Gastrocnemius medialis (tissue), 4 donors: ENCODE data around the gene PAK6. TPM values are rescaled to one million over a fixed set of nuclear protein-coding genes. Genes with fewer than 3 reads are reported as not detected.

Experiments
- ATAC-seq, 2 donors: fragments of 150-250 bp; one replicate each; pipeline ENCODE4 v1.9.1; 2016
- DNase-seq, 2 donors: peaks; one replicate each; pipeline ENCODE4 v3.0.0-alpha.2; 2019
- H3K27ac ChIP-seq, 4 donors: fragments of 200-600 bp; sonication (generic); 1 replicate in 1 of 4; 2 replicates in 3 of 4; pipeline ENCODE4 v1.5.1; 2016 to 2018; ENCODE audit warnings: mild to moderate bottlenecking in 2 of 4, moderate library complexity in 1 of 4
- H3K27me3 ChIP-seq, 3 donors: fragments of 200-600 bp; sonication (generic) in 2 of 3; 1 replicate in 1 of 3; 2 replicates in 2 of 3; pipeline versions ENCODE4 v1.5.1 to v1.6.0; 2016 to 2019; ENCODE audit warnings: mild to moderate bottlenecking in 1 of 3, moderate library complexity in 1 of 3
- H3K36me3 ChIP-seq, 2 donors: fragments of 200-600 bp; sonication (generic) in 1 of 2; one replicate each; pipeline ENCODE4 v1.5.1; 2017 to 2018
- H3K4me1 ChIP-seq, 2 donors: fragments of 200-600 bp; sonication (generic) in 1 of 2; one replicate each; pipeline ENCODE4 v1.5.1; 2016 to 2017; ENCODE audit warnings: mild to moderate bottlenecking in 2 of 2
- H3K4me3 ChIP-seq, 4 donors: fragments of 200-600 bp; sonication (generic) in 3 of 4; 1 replicate in 1 of 4; 2 replicates in 3 of 4; pipeline ENCODE4 v1.5.1; 2016 to 2019; ENCODE audit warnings: mild to moderate bottlenecking in 2 of 4
- H3K9me3 ChIP-seq, 3 donors: fragments of 200-600 bp; sonication (generic) in 2 of 3; 1 replicate in 1 of 3; 2 replicates in 2 of 3; pipeline ENCODE4 v1.5.1; 2016 to 2019
- CTCF ChIP-seq, 5 experiments: fragments of 450-650 bp in 3 of 5; fragments of 200-600 bp in 2 of 5; sonication (generic) in 2 of 5; IDR thresholded peaks in 4 of 5; conservative IDR thresholded peaks in 1 of 5; 1 replicate in 4 of 5; 2 replicates in 1 of 5; pipeline ENCODE4 v1.5.1; 2016 to 2019; ENCODE audit warnings: antibody characterized with exemption in 5 of 5, mild to moderate bottlenecking in 3 of 5, moderate library complexity in 3 of 5
- POLR2A ChIP-seq, 2 donors: fragments of 450-650 bp; IDR thresholded peaks; one replicate each; pipeline ENCODE4 v1.6.1; 2017; ENCODE audit warnings: antibody characterized with exemption in 2 of 2, mild to moderate bottlenecking in 2 of 2, moderate library complexity in 2 of 2
- in situ Hi-C, 4 donors: fragments of 200-750 bp; cut with MboI; loops; one replicate each; pipeline versions ENCODE4 v1.15.0 to v1.8.0; 2017; ENCODE audit warnings: low sequenced_read_pairs in 4 of 4
- intact Hi-C: fragments of 100-400 bp; cut with DNase I; formaldehyde crosslinking; loops from one replicate; pipeline ENCODE4 v1.15.1; 2023; ENCODE audit warnings: low total_unique reads
- total RNA-seq, 4 donors: library from RNA; depleted of rRNA; stranded (reverse); fragments of >200 nt; gene quantifications; one replicate each; pipeline versions ENCODE4 v1.1.0 to v1.2.3, GENCODE V29; 2016

PAK6 gene
- total RNA-seq, 4 donors from 2014 or later = 1.4 to 2.2 (median 1.5) TPM; not detected in 1

DNA sequence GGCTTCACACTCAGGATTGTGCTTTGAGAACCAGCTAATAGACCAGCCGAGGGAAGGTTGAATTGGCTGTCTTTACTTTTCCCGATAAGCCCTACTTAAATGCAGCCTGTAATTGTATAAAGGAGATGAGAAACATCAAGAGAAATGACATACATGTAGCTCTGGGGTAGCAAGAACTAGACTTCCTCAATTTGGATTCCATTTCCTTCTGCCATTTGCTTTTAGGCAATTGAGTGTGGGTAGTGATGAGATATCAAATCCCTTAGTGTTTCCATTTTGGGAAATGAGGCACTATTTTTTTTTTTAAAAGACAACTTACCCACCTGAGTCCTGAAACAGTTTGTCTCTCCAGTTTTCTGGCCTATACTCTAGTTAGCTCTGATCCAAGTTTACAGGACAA lies 86.8 kb downstream of the PAK6 start:
- H3K27me3 ChIP-seq = no peaks in the 10 kb centered on the region
- in situ Hi-C loops = no loop called here
- peaks cover 25 to 33% of the 10 kb centered on the region in 2 donors for H3K4me1 ChIP-seq
- H3K9me3 ChIP-seq = no peaks in the 10 kb centered on the region
- intact Hi-C loops = no loop called here
- DNase-seq (no peak), ATAC-seq (no peak)
- no peak for TF ChIP-seq POLR2A (IDR thresholded peaks at IDR 0.05)
- TF ChIP-seq CTCF (IDR thresholded peaks at IDR 0.05 in 4 of 5, conservative IDR thresholded peaks at IDR 0.05 in 1 of 5) = no peak
- H3K36me3 ChIP-seq = peaks cover 0 to 8% of the 10 kb centered on the region in 2 donors
- H3K27ac ChIP-seq = peak overlapping the region in 3 of 4 donors; percentile 9 to 70 (median 21)
- H3K4me3 ChIP-seq = peak overlapping the region in 3 of 4 donors; percentile 63 to 84 (median 84)

Other genes with a start within 250 kb of the PAK6 start
- 100 to 1,000 TPM; 180 to 244 (median 208) TPM for gene SRP14, start 199.9 kb upstream of the PAK6 start, total RNA-seq
- 10 to 100 TPM in 1 of 4 donors, 1 to 10 TPM in 2, under 1 TPM in 1; 0.82 to 11.6 (median 3.2) TPM for gene BMF, start 130.2 kb upstream of the PAK6 start, total RNA-seq
- 1 to 10 TPM in 1 of 4 donors, under 1 TPM in 1, not detected in 2; 0.51 to 1.8 TPM for gene BUB1B, start 78.0 kb upstream of the PAK6 start, total RNA-seq
- not detected for gene ANKRD63, start 44.0 kb downstream of the PAK6 start, total RNA-seq
- 1 to 10 TPM in 2 of 4 donors, under 1 TPM in 1, not detected in 1; 0.72 to 2.0 (median 1.4) TPM for gene PLCB2, start 68.9 kb downstream of the PAK6 start, total RNA-seq
- 10 to 100 TPM; 17.2 to 28.1 (median 17.7) TPM for gene INAFM2, start 84.6 kb downstream of the PAK6 start, total RNA-seq
- gene CCDC9B, start 101.9 kb downstream of the PAK6 start, total RNA-seq = 10 to 100 TPM; 14.4 to 55.1 (median 20.5) TPM
- 10 to 100 TPM in 1 of 4 donors, not detected in 3; 12.1 TPM for gene PHGR1, start 112.0 kb downstream of the PAK6 start, total RNA-seq
- under 1 TPM; 0.02 to 0.12 (median 0.06) TPM for gene DISP2, start 119.2 kb downstream of the PAK6 start, total RNA-seq
- 10 to 100 TPM; 10.8 to 30.9 (median 22.1) TPM for gene KNSTRN, start 143.7 kb downstream of the PAK6 start, total RNA-seq
- gene IVD, start 166.7 kb downstream of the PAK6 start, total RNA-seq = 10 to 100 TPM; 27.4 to 34.1 (median 29.1) TPM
- gene BAHD1, start 201.9 kb downstream of the PAK6 start, total RNA-seq = 10 to 100 TPM in 3 of 4 donors, 1 to 10 TPM in 1; 8.8 to 27.4 (median 13.5) TPM
- gene CHST14, start 231.9 kb downstream of the PAK6 start, total RNA-seq = 1 to 10 TPM; 3.0 to 5.2 (median 3.9) TPM